ENCODE measurements around the gene SLC6A2.

Gene SLC6A2

DNA sequence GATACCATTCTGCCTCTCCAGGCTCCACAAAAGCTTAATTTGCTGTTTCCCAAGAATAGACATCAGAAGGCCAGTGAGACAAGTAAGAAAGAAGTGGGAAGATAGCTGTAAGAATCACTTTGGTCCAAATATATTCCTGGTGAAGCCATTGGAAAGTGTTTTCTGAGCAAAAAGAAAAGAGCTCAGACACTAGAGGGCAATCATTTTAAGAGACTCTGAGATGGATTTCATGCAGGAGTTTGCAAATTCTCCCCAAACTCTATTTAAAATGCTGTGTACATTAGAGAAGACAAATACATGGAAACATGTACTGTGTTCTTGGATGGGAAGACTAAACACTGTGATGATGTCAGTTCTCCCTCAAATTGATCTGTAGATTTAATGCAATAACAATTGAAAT lies 8.0 kb upstream of the SLC6A2 start:
- DNase-seq: no peak

- DNase-seq: no peak
Measured at GRCh38 chr16:55651841-55652824, 3.7 kb upstream of the SLC6A2 start.

- DNase-seq: no peak
Measured at GRCh38 chr16:55653106-55653505, 2.7 kb upstream of the SLC6A2 start.

GRCh38 chr16:55655381-55655896 lies 349 bp upstream of the SLC6A2 start:
- DNase-seq: no peak

- no peak for DNase-seq
Measured at GRCh38 chr16:55656691-55657092, 904 bp downstream of the SLC6A2 start.

DNA sequence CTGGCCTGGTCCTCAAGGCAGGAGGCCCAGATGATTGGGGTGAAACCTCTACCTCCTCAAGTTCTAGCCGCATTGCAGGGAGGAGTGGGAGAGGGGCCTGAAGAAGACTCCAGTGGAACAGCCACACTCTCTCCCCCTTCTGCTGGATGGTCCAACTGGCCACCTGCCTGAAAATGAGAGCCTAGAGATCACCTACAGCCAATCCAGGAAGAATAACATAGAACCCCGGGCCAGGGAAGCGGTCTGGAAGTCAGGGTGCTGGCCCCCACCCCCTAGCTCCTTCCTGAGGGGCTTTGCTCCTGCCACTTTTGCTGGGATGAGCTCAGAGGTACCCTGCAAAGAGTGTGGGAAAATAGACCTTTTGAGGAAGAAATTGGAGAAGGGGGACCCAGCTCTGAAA lies 1.8 kb downstream of the SLC6A2 start:
- no peak for DNase-seq

DNA sequence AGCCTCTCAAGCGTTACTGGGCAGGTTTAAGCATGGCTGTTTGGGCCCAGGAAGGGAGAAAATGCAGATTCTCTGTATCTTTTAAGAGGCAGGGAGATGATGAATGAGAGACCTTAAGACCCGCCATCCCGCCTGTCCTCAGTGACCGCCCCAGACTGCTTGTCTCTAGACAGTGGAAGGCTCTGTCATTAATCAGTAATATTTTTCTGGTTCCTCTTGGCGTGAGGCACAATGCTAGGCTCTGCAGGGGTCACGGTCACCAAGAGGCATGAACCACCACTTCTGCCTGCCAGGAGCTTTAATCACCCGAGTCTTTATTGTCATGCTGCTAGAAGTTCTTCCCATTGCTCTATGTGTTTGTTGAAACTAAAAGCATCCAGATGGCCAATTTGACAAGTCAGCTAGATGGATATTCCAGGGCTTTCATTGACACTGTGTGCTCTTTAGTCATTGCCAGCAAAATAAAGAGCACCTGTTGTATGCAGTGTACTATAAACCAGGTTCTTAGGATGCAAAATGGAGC lies 3.2 kb downstream of the SLC6A2 start:
- no peak for DNase-seq

DNA sequence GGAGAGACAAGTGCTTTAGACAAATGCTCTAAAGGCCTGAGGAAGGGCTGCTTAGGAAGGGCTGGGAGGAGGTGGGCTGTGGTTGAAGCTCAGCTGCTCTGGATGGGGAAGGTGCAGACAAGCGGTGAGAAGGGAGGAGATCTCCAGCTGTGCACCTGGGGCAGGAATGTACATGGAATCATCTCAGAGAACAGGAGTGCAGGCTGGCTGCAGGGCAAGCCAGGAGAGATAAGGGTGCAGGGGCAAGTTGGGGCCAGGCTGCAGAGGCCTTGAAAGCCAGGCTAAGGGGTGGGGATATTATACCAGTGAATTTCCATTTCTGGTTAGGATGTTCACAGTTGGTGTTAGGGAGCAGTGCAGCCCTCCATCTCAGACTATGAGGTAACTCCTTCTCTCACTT lies 4.2 kb downstream of the SLC6A2 start:
- DNase-seq: no peak

GRCh38 chr16:55660828-55661227 lies 5.0 kb downstream of the SLC6A2 start:
- DNase-seq: no peak

DNA sequence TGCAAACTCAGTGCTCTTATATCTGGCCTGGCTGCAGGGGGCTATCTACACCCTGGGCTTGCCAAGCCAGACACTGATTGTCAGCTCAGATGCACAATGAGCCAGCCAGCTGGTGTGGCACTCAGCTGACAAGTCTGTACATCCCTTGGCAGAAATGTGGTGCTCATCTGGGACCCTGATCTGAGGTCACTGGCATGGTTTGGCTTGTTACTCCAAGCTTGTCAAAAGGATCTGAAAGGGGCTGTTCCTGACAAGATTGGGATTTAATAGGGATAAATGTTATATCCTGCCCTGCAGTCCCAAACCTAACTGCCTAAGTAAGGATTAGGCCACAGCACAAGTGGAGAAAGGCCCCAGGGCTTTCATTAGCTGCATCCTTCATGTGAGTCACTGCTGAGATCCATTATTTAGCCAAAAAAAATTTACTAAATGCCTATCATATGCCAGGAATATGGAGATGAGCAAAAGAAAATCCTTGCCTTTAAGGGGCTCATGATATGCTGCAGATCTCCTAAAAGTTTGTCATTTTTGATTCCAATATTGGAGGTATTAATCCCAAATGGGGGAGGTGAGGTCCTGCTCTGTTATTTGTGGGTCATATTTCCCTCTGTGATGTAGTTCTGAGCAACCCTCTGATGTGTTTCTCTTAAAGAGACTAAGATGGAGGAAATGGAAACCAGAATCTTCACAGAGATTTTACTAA lies 6.3 kb downstream of the SLC6A2 start:
- no peak for DNase-seq

GRCh38 chr16:55662644-55663031 lies 6.8 kb downstream of the SLC6A2 start:
- no peak for DNase-seq

GRCh38 chr16:55663225-55663624 lies 7.4 kb downstream of the SLC6A2 start:
- DNase-seq: no peak

DNA sequence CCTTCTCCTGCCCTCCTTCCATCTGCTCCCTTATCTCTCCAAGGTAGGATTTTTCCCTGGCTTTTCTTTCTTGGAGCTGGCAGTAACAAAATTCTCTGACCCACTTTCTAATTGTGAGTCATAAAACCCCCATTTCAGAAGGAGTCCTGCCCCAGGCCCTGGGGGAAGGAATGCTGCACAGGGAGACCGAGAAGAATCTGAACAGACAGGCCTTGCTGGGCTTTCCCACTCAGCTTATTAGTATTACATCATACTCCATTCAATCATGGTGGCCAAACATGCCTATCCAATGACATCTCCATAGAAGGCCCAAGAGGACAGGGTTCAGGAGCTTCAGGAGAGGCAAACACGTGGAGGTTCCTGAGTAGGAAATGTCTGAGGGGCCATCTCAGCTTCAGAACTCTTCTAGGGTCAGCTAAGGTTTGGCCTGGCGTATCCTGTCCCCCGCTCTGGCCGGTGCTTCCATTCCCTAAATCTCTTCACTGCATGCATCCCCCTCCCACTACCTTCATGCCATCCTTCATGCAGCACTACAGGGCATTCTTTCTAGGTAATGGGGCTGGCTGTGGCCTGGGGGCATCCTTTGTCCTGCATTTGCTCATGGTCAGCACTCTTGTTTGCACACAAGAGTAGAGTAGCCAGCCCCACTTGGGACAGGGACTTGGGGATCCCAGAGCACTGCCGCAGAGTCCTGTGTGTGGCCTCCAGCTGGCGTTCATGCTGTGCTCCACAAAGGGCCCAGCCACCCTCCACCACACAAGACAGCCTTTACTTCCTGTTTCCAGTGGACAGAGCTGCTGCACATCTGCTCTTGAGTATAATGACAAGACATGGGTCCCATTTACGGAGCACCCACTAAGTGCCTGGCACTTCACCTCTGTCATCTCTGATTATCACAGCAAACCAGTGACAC lies 8.2 kb downstream of the SLC6A2 start:
- DNase-seq: no peak

GRCh38 chr16:55664786-55665407 lies 9.1 kb downstream of the SLC6A2 start:
- no peak for DNase-seq

- DNase-seq: no peak
Measured at GRCh38 chr16:55665511-55665910, 9.7 kb downstream of the SLC6A2 start.

DNA sequence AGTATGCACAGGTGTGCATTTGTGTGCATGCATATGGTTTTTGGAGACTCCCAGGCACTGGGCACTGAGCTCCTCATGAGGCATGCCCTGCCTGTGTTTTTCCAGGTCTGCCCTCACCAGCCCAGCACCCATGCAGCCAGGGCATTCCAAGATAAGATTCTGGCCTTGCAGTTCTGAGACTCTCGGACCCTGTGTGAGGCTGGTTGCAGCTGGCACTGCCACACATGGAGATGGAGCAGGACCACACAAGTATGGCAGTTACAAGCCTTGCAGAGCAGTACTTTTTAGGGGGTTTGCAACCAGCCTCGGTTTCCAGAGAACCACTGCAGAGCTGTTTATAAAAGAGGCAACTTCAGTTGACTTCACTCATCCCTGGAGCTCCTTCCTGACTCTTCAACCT lies 10.2 kb downstream of the SLC6A2 start:
- DNase-seq: no peak

GRCh38 chr16:55667753-55668152 lies 12.0 kb downstream of the SLC6A2 start:
- DNase-seq: no peak

DNA sequence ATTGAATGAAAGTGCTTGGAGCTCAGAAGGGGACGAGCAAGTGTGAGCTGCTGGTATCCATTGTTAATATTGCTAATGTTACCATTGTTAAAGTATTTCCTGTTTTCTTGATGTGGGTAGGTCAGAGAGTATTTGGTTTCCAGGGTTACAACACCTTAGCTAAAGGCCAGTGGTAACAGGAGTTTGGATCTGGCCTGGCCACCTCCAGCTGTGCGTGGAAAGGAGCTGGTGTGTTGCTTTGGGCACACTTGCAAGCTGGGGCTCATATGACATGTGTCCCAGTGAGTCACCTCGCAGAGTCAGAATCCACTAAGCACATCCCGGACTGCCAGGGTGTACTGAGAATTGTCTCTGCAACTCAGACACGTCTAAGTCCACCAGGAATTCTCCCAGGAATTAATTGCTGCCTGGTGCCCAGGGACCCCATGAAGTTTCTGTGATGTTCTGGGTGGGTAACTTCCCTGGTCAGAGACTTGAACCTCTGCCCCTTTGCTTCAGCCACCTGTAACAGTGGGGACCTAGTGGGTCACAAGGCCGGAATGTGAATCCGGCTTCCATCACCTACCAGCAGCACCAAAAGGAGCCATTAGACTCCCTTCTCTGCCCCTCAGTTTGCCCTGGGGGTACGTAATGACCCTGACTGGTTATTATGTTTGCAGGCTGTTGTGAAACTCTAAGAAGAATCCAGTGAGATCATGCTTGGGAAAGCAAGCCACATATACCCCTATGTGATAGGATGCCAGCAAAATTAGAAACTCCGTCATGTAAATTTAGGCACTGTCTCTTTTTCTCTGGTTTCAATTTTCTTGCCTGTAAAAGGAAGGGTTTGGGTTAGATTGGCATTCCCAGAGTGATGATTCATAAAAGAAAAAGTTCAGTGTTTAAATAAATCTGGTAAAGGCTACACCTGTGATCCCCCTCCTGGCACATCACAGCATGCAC lies 12.8 kb downstream of the SLC6A2 start:
- DNase-seq: no peak

DNA sequence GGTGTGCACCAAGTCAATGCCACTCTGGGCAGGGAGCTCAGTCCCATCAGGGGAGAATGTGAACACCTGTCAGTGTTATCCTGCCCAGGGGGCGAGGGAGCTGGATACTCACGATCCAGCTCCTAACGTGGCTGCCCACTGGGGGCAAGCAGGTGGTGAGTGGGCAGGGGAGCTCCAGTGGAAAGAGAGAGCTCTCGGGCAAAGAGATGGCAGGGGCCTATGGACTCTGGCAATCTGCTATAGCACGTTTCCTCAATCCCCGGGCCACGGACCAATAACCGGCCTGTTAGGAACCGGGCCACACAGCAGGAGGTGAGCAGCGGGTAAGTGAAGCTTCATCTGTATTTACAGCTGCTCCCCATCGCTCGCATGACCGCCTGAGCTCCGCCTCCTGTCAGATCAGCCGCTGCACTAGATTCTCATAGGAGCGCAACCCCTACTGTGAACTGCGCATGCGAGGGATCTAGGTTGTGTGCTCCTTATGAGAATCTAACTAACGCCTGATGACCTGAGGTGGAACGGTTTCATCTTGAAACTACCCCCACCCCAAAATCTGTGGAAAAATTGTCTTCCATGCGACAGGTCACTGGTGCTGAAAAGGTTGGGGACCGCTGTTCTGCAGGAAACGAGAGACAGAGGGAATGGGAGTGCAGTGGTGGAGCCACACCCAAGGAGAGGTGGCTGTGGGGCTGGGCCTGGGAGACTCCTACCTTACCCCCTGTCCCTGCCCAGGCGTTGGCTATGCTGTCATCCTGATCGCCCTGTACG lies 15.6 kb downstream of the SLC6A2 start:
- no peak for DNase-seq

DNA sequence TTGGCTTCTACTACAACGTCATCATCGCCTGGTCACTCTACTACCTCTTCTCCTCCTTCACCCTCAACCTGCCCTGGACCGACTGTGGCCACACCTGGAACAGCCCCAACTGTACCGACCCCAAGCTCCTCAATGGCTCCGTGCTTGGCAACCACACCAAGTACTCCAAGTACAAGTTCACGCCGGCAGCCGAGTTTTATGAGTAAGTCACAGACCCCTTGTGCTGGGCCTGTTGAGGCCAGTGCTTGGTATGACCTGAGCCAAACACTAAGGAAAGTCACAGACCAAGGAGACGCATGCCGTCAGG lies 16.1 kb downstream of the SLC6A2 start:
- DNase-seq: no peak

All from T-helper 9 cell (primary cell).